22Rv1 (cell line): Measurements from ENCODE around the gene TMEM82.

Source experiments
- H3K27ac ChIP-seq: fragments of 450-650 bp; 2 replicates; pipeline ENCODE4 v1.5.1; 2017
- CTCF ChIP-seq: fragments of 450-650 bp; IDR thresholded peaks from 2 replicates; pipeline ENCODE4 v1.5.1; 2017; ENCODE audit warnings: mild to moderate bottlenecking
- ZFX ChIP-seq: fragments of 450-650 bp; IDR thresholded peaks from 2 replicates; pipeline ENCODE4 v1.6.1; 2017; ENCODE audit warnings: antibody characterized with exemption, borderline replicate concordance

Gene TMEM82

GRCh38 chr1:15764269-15764764, 22.0 kb downstream of the TMEM82 start:
- no peak for TF ChIP-seq ZFX
- TF ChIP-seq CTCF, result no peak
- H3K27ac ChIP-seq, result no peak overlapping the region

- H3K27ac ChIP-seq, result no peak overlapping the region
- TF ChIP-seq ZFX (no peak), CTCF (no peak)
Measured at GRCh38 chr1:15764890-15765289, 22.6 kb downstream of the TMEM82 start.

GRCh38 chr1:15765495-15766194, 23.3 kb downstream of the TMEM82 start:
- no peak for TF ChIP-seq ZFX
- TF ChIP-seq CTCF, result no peak
- H3K27ac ChIP-seq, result no peak overlapping the region

GRCh38 chr1:15767941-15768340, 25.6 kb downstream of the TMEM82 start:
- H3K27ac ChIP-seq, result no peak overlapping the region
- no peak for TF ChIP-seq ZFX
- TF ChIP-seq CTCF, result no peak

GRCh38 chr1:15768388-15768787, 26.1 kb downstream of the TMEM82 start:
- H3K27ac ChIP-seq, result no peak overlapping the region
- TF ChIP-seq CTCF (no peak), ZFX (no peak)

GRCh38 chr1:15770313-15770962, 28.1 kb downstream of the TMEM82 start:
- H3K27ac ChIP-seq, result no peak overlapping the region
- TF ChIP-seq ZFX (no peak), CTCF (no peak)
